NCI-H446 treated with DMSO at 0.1 percent for 48 hours (cell line): Measurements from ENCODE around the gene EGLN3.
"Not testable (repeated sequence)": the region's sequence is repeated elsewhere in the genome, so short reads cannot be mapped to it uniquely, and the experiment has no call there.

Experiments
- DNase-seq: peaks from one replicate; lab custom pipeline; 2025; lab: John Stamatoyannopoulos, UW

EGLN3 gene

GRCh38 chr14:33950320-33951182 lies at the start of gene EGLN3:
Gene EGLN3, minus strand, starts transcription at chr14:33951074. Its CDS starts 322 bp downstream, at chr14:33950752.
- peak; percentile 85 for DNase-seq

- DNase-seq: no peak
Observed at GRCh38 chr14:34000396-34000795, 49.5 kb upstream of the EGLN3 start.

GRCh38 chr14:33999771-34000291 lies 49.0 kb upstream of the EGLN3 start:
- no peak for DNase-seq

GRCh38 chr14:33997611-33998010 lies 46.7 kb upstream of the EGLN3 start:
- DNase-seq: no peak

GRCh38 chr14:33996462-33996861 lies 45.6 kb upstream of the EGLN3 start:
- no peak for DNase-seq

- no peak for DNase-seq
Observed at GRCh38 chr14:33993246-33993645, 42.4 kb upstream of the EGLN3 start.

GRCh38 chr14:33992274-33993007 lies 41.6 kb upstream of the EGLN3 start:
- DNase-seq: no peak

- no peak for DNase-seq
Observed at GRCh38 chr14:33990790-33991189, 39.9 kb upstream of the EGLN3 start.

- no peak for DNase-seq
Observed at GRCh38 chr14:33987565-33988080, 36.7 kb upstream of the EGLN3 start.

- DNase-seq: no peak
Observed at GRCh38 chr14:33986804-33987203, 35.9 kb upstream of the EGLN3 start.

- no peak for DNase-seq
Observed at GRCh38 chr14:33985242-33985641, 34.4 kb upstream of the EGLN3 start.

- DNase-seq: no peak
Observed at GRCh38 chr14:33979613-33980276, 28.9 kb upstream of the EGLN3 start.

- DNase-seq: no peak
Observed at GRCh38 chr14:33978892-33979612, 28.2 kb upstream of the EGLN3 start.

GRCh38 chr14:33972583-33973081 lies 21.8 kb upstream of the EGLN3 start:
- DNase-seq: no peak

GRCh38 chr14:33969846-33970245 lies 19.0 kb upstream of the EGLN3 start:
- DNase-seq: not testable (repeated sequence)

GRCh38 chr14:33968722-33969121 lies 17.8 kb upstream of the EGLN3 start:
- no peak for DNase-seq

GRCh38 chr14:33967138-33967537 lies 16.3 kb upstream of the EGLN3 start:
- DNase-seq: no peak

GRCh38 chr14:33966276-33966675 lies 15.4 kb upstream of the EGLN3 start:
- no peak for DNase-seq

- DNase-seq: no peak
Observed at GRCh38 chr14:33964599-33965317, 13.9 kb upstream of the EGLN3 start.

GRCh38 chr14:33963892-33964291 lies 13.0 kb upstream of the EGLN3 start:
- no peak for DNase-seq

GRCh38 chr14:33962466-33962865 lies 11.6 kb upstream of the EGLN3 start:
- DNase-seq: not testable (repeated sequence)
